Spleen (tissue), 11 donors: ENCODE measurements around the gene LORICRIN. TPM values are rescaled to one million over a fixed set of nuclear protein-coding genes. Genes with fewer than 3 reads are reported as not detected.

ENCODE experiments used
- DNase-seq: peaks from one replicate; pipeline ENCODE4 v3.0.0-alpha.2; 2020
- H3K27ac ChIP-seq, 8 donors: fragments of 200-600 bp; sonication (generic) in 7 of 8; 1 replicate in 4 of 8; 2 replicates in 4 of 8; pipeline versions ENCODE4 v1.5.0 to v1.8.0; 2016 to 2021; ENCODE audit warnings: inconsistent platforms in 4 of 8, mild to moderate bottlenecking in 4 of 8, moderate library complexity in 1 of 8
- H3K27me3 ChIP-seq, 7 donors: fragments of 200-600 bp; sonication (generic) in 6 of 7; replicated peaks in 1 of 7; 1 replicate in 4 of 7; 2 replicates in 3 of 7; pipeline versions ENCODE4 v1.5.0 to v1.8.0; 2016 to 2021; ENCODE audit warnings: inconsistent platforms in 3 of 7, mild to moderate bottlenecking in 1 of 7
- H3K36me3 ChIP-seq, 6 donors: fragments of 200-600 bp; sonication (generic) in 5 of 6; 1 replicate in 4 of 6; 2 replicates in 2 of 6; pipeline versions ENCODE4 v1.5.0 to v1.8.0; 2016 to 2021; ENCODE audit warnings: inconsistent platforms in 2 of 6
- H3K4me1 ChIP-seq, 6 donors: fragments of 200-600 bp; sonication (generic) in 5 of 6; 1 replicate in 3 of 6; 2 replicates in 3 of 6; pipeline versions ENCODE4 v1.5.0 to v1.8.0; 2016 to 2021; ENCODE audit warnings: inconsistent platforms in 3 of 6
- H3K4me3 ChIP-seq, 8 donors: fragments of 200-600 bp; sonication (generic) in 7 of 8; 1 replicate in 4 of 8; 2 replicates in 4 of 8; pipeline versions ENCODE4 v1.5.0 to v1.8.0; 2016 to 2021; ENCODE audit warnings: inconsistent platforms in 4 of 8, mild to moderate bottlenecking in 4 of 8, moderate library complexity in 2 of 8
- H3K9me3 ChIP-seq, 8 donors: fragments of 200-600 bp; sonication (generic) in 7 of 8; 1 replicate in 4 of 8; 2 replicates in 4 of 8; pipeline versions ENCODE4 v1.5.0 to v1.8.0; 2016 to 2021; ENCODE audit warnings: inconsistent platforms in 4 of 8
- POLR2A ChIP-seq, 3 donors: fragments of 450-650 bp; IDR thresholded peaks; one replicate each; pipeline ENCODE4 v1.5.1; 2017; ENCODE audit warnings: antibody characterized with exemption in 3 of 3, mild to moderate bottlenecking in 1 of 3
- POLR2AphosphoS5 ChIP-seq, 3 donors: sonication (generic); formaldehyde crosslinking; IDR thresholded peaks; one replicate each; pipeline ENCODE4 v1.5.1; 2017; ENCODE audit warnings: antibody characterized with exemption in 3 of 3
- WGBS, 5 donors: extraction: QIAGEN DNeasy Blood & Tissue Kit in 3 of 5; methylation state at CpG; one replicate each; pipeline versions ENCODE4 v1.1.5 to v1.1.7; 2013 to 2018; 5-methylcytosine and 5-hydroxymethylcytosine counted together
- intact Hi-C: fragments of 100-400 bp; cut with DNase I; formaldehyde crosslinking; loops from one replicate; pipeline ENCODE4 v1.15.0; 2023; ENCODE audit warnings: low total_unique reads
- polyA plus RNA-seq, 3 donors: library from polyadenylated mRNA; stranded (reverse); fragments of 200-250 nt; gene quantifications; one replicate each; pipeline ENCODE4 v1.2.1, GENCODE V29; 2013
- total RNA-seq, 7 donors: library from RNA; depleted of rRNA in 3 of 7; stranded (reverse); fragments of >200 nt in 3 of 7; fragmentation: NEBNext Ultra II Directional in 4 of 7; extraction: Animal tissue kit (Norgen Biotek cat#: 25700) in 4 of 7; gene quantifications; one replicate each; pipeline versions ENCODE4 v1.1.0 to v1.2.1, GENCODE V29; 2016 to 2021
- TF ChIP-seq, protein P1 (sequence below), 11 experiments: fragments of 200-600 bp in 7 of 11; fragments of 450-650 bp in 4 of 11; sonication (generic) in 4 of 11; IDR thresholded peaks in 8 of 11; conservative IDR thresholded peaks in 3 of 11; 1 replicate in 7 of 11; 2 replicates in 4 of 11; pipeline versions ENCODE4 v1.4.0 to v1.8.0; 2016 to 2021; ENCODE audit warnings: antibody characterized with exemption in 11 of 11, inconsistent platforms in 4 of 11, mild to moderate bottlenecking in 1 of 11
- donor health status: healthy with polysubstance abuse.
- donor health status: DM: no; HTN: no; CAD: no; lungs with moderate emphysema.
- donor health status: DM: no; HTN: no; CAD: no.
- donor health status: Bipolar disorder and iron deficiency.
- donor health status: healthy.
- donor health status: DM: no; HTN: no; CAD: no.
- donor health status: DM: yes; HTN: yes; CAD: no.

Gene LORICRIN
- total and polyA plus RNA-seq, 10 donors, result 0.38 to 0.83 (median 0.53) TPM; not detected in 7

DNA sequence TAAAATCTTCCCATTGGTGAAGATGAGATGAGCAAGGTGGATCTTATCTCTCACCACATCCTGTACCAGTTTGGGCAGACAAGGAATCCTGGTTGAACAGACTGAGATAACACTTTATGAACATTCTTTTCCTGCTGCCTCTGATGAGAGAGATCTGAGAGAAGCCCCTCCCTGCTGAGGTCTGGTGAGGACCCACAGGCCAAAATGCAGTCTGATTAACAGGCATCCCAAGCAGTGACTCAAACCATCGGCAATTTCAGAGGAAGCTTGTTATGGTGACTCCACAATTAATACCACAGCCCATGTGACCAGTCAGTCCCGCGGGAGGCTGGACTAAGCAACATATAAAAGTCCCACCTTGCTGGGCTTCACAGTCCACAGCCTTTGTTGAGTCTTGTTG lies 42.3 kb upstream of the LORICRIN start, which contains the start of gene PRR9:
TSS of gene PRR9 (plus strand) at position 373 of the 400 bp plus-strand sequence. CDS start 561 bp downstream, outside the sequence.
- Histone ChIP-seq H3K4me1 (no peaks in the 10 kb centered on the region), H3K27ac (no peak within 1 kb of the TSS), H3K9me3 (no peaks in the 10 kb centered on the region), H3K27me3 (peaks cover 0 to 49% (median 0%) of the 10 kb centered on the region in 7 donors), H3K36me3 (no peaks in the 10 kb centered on the region), H3K4me3 (no peak within 1 kb of the TSS)
- no peak for DNase-seq
- intact Hi-C loops, result no loop called here
- WGBS, 5 donors, result 67 to 82% (median 72%) methylated on average over 3 of the region's 3 CpGs
- TF ChIP-seq POLR2A (IDR thresholded peaks at IDR 0.05) (no peak), POLR2AphosphoS5 (IDR thresholded peaks at IDR 0.05) (no peak)
- TF ChIP-seq, protein P1, sequence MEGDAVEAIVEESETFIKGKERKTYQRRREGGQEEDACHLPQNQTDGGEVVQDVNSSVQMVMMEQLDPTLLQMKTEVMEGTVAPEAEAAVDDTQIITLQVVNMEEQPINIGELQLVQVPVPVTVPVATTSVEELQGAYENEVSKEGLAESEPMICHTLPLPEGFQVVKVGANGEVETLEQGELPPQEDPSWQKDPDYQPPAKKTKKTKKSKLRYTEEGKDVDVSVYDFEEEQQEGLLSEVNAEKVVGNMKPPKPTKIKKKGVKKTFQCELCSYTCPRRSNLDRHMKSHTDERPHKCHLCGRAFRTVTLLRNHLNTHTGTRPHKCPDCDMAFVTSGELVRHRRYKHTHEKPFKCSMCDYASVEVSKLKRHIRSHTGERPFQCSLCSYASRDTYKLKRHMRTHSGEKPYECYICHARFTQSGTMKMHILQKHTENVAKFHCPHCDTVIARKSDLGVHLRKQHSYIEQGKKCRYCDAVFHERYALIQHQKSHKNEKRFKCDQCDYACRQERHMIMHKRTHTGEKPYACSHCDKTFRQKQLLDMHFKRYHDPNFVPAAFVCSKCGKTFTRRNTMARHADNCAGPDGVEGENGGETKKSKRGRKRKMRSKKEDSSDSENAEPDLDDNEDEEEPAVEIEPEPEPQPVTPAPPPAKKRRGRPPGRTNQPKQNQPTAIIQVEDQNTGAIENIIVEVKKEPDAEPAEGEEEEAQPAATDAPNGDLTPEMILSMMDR (IDR thresholded peaks at IDR 0.05 in 8 of 11, conservative IDR thresholded peaks at IDR 0.05 in 3 of 11), result no peak

DNA sequence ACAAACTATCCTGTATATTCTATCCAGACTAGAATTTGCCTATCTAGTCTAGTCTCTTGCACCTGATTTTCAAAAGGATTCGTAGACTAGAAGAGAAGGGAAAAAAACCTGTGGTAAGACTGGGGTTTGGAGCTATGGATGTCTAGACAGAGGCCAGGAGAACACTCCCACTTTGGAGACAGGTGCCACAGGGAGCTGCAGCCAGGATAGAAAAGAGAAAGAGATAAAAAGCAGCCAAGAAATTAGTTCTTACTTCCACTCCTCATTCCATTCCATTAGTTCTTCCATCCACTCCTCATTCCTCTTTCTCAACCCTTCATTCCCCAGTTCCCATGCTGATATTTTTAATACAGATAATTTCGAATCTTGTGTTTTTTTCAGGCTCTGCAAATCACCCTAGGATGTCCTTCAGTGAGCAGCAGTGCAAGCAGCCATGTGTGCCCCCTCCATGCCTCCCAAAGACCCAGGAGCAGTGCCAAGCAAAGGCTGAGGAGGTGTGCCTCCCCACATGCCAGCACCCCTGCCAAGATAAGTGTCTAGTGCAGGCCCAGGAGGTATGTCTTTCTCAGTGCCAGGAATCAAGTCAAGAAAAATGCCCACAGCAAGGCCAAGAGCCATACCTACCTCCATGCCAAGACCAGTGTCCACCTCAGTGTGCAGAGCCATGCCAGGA lies 41.6 kb upstream of the LORICRIN start:
- no peak overlapping the region for H3K27ac ChIP-seq
- 49 to 60% (median 54%) methylated on average over 2 of the region's 2 CpGs for WGBS, 5 donors
- H3K27me3 ChIP-seq, result peaks cover 0 to 52% (median 0%) of the 10 kb centered on the region in 7 donors
- no peaks in the 10 kb centered on the region for H3K4me1 ChIP-seq
- TF ChIP-seq, protein P1 (IDR thresholded peaks at IDR 0.05 in 8 of 11, conservative IDR thresholded peaks at IDR 0.05 in 3 of 11), result no peak
- TF ChIP-seq POLR2A (IDR thresholded peaks at IDR 0.05) (no peak), POLR2AphosphoS5 (IDR thresholded peaks at IDR 0.05) (no peak)
- intact Hi-C loops, result no loop called here
- no peaks in the 10 kb centered on the region for H3K9me3 ChIP-seq
- DNase-seq, result no peak
- H3K36me3 ChIP-seq, result no peaks in the 10 kb centered on the region
- no peak overlapping the region for H3K4me3 ChIP-seq

DNA sequence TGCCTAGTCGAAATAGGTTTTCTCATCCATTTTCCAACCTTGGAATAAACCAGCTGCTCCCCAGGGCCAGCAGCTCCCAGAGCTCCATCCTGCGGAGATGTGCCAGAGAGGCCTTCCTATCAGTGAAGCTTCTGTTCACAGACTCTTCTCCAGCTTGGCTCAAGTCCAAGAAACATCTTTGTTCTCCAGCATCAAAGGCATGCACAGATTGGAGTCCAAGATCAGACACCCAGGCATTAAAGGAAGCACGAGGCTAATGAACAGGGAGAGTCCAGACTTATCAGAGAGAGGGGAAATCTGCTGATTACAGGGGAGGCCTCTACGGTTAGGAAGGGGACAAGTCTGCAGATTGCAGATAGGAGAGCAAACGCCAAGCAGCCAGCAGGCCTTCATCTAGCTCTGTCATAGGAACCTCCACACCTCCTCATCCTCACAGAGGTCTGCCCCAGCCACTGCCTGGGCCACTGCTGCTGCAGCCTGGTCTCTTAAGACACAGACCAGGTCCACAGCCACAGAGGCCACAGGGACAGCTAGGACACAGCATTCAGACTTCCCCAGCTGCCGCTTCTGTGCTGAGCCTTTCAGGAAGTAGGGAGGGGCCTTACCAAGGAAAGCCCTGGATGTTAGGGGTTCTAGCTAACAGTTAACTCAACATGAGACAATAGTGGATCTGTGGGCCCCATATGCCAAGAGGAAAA lies 38.7 kb upstream of the LORICRIN start:
- H3K36me3 ChIP-seq, result no peaks in the 10 kb centered on the region
- no peak for TF ChIP-seq POLR2AphosphoS5 (IDR thresholded peaks at IDR 0.05)
- TF ChIP-seq, protein P1 (IDR thresholded peaks at IDR 0.05 in 8 of 11, conservative IDR thresholded peaks at IDR 0.05 in 3 of 11), result no peak
- no peak for TF ChIP-seq POLR2A (IDR thresholded peaks at IDR 0.05)
- 36 to 52% (median 42%) methylated on average over 6 of the region's 6 CpGs for WGBS, 5 donors
- no peak overlapping the region for H3K4me3 ChIP-seq
- H3K27ac ChIP-seq, result no peak overlapping the region
- peaks cover 0 to 44% (median 4%) of the 10 kb centered on the region in 7 donors for H3K27me3 ChIP-seq
- intact Hi-C loops, result no loop called here
- no peaks in the 10 kb centered on the region for H3K9me3 ChIP-seq
- DNase-seq, result no peak
- H3K4me1 ChIP-seq, result no peaks in the 10 kb centered on the region
